Keratinocyte (primary cell): ENCODE measurements around the gene CDC42EP3.

Experiments used
- EZH2 ChIP-seq: IDR thresholded peaks from one replicate; pipeline ENCODE4 v1.6.1; 2012; ENCODE audit warnings: inconsistent platforms, mild to moderate bottlenecking, low read length, moderate library complexity
- TF ChIP-seq, protein P1 (sequence below), 3 experiments: IDR thresholded peaks in 1 of 3; conservative IDR thresholded peaks in 1 of 3; optimal IDR thresholded peaks in 1 of 3; 2 replicates in 2 of 3; 3 replicates in 1 of 3; pipeline versions ENCODE3 to v1.5.1; 2011; ENCODE audit warnings: low read length in 3 of 3, mild to moderate bottlenecking in 3 of 3, moderate library complexity in 2 of 3, control low read depth in 1 of 3, inconsistent platforms in 1 of 3; ENCODE audit not compliant: insufficient read depth in 2 of 3; ENCODE audit errors: extremely low read depth in 1 of 3

- TF ChIP-seq, protein P1, sequence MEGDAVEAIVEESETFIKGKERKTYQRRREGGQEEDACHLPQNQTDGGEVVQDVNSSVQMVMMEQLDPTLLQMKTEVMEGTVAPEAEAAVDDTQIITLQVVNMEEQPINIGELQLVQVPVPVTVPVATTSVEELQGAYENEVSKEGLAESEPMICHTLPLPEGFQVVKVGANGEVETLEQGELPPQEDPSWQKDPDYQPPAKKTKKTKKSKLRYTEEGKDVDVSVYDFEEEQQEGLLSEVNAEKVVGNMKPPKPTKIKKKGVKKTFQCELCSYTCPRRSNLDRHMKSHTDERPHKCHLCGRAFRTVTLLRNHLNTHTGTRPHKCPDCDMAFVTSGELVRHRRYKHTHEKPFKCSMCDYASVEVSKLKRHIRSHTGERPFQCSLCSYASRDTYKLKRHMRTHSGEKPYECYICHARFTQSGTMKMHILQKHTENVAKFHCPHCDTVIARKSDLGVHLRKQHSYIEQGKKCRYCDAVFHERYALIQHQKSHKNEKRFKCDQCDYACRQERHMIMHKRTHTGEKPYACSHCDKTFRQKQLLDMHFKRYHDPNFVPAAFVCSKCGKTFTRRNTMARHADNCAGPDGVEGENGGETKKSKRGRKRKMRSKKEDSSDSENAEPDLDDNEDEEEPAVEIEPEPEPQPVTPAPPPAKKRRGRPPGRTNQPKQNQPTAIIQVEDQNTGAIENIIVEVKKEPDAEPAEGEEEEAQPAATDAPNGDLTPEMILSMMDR (optimal IDR thresholded peaks at IDR 0.05 in 1 of 3, IDR thresholded peaks at IDR 0.05 in 1 of 3, conservative IDR thresholded peaks at IDR 0.05 in 1 of 3; ENCODE audit: extremely low read depth in 1 of 3, insufficient read depth in 2 of 3, low read length in 3 of 3) = no peak
- TF ChIP-seq EZH2 = no peak
Measured at GRCh38 chr2:37623406-37623805, 48.0 kb downstream of the CDC42EP3 start.
